Measurements from ENCODE around the gene ORC1.

Gene ORC1

DNA sequence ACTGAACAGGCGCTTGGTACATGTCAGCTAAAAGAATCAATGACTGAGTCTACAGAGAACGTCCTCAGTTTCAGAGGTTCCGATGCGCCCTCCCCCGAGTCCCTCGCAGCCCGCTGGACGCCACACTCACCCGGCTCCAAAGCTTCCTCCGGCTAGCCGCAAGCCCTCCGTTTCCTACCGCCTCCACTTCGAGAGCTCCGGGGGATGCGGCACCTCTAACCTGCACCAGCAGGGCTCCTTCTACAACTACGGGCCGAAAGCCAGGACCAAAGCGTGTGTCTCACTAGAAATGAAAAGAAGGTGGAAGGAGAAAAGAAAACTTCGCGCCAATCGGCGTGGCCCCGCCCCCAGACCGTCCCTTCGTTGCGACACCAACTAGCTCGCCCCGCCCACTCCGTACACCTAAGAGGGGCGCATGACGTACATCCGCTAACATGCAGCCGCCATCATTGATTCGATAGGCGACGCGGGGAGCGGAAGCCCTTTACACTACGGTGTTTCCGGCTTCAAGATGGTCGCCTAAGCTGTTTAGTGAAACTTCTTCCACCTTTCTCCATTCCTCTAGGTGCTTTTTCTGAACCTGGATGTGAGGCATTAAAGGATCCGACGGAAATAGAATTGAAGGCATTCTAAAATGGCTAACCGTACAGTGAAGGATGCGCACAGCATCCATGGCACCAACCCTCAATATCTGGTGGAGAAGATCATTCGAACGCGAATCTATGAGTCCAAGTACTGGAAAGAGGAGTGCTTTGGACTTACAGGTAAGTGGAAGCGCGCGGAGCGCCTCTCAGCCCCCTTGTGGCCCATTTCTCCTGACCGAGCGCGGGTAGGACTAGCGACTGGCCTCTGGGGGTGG lies at the start of gene ORC1, which contains the start of gene PRPF38A:
Gene ORC1 (minus strand): TSS at position 308 of the 859 bp plus-strand sequence. CDS start 2,200 bp downstream, outside the sequence.
Gene PRPF38A (plus strand): TSS at position 487 of the 859 bp plus-strand sequence. CDS start 148 bp downstream, at position 635.
- DNase-seq, result peak; percentile 97

DNA sequence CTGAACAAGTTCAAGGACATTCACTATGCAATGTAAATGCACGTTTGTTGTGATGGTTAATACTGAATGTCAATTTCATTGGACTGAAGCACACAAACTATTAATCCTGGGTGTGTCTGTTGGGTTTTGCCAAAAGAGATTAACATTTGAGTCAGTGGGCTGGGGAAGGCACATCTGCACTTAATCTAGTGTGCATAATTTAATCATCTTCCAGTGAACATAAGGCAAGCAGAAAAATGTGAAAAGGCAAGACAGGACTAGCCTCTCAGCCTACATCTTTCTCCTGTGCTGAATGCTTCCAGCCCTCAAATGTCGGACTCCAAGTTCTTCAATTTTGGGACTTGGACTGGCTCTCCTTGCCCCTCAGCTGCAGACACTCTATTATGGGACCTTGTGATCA lies 40.2 kb upstream of the ORC1 start:
- no peak for DNase-seq

DNA sequence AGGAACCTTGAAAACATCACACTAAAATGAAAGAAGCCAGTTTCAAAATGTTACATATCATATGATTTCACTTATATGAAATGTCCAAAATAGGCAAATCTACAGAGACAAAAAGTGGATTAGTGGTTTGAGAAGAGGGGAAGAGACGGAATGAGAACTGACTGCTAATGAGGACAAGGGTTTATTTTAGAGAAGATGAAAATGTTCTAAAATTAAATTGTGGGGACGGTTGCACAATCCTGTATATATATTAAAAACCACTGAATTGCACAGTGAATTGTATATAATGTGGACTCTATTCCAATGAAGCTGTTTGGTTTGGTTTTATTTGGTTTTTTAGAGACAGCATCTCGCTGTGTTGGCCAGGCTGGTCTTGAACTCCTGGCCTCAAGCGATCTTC lies 35.8 kb upstream of the ORC1 start:
- DNase-seq, result no peak

DNA sequence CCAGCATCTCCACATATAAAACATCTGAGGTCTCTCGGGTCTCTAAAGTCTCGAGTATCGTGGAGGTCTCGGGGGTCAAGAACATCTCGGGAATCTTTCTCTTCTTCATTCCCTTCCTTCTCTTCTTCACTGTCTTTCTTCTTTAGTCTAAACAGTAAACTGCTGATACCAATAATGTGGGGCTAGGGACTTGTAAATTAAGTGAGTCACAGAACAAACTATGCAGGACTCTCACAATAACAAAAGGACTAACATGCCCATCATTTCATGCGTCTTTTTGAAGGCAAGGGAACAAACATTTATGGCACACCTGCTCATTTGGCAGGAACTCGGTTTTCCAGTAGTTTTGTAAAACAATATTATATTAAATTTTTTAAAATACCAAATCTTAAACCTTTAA lies 32.6 kb upstream of the ORC1 start:
- no peak for DNase-seq

DNA sequence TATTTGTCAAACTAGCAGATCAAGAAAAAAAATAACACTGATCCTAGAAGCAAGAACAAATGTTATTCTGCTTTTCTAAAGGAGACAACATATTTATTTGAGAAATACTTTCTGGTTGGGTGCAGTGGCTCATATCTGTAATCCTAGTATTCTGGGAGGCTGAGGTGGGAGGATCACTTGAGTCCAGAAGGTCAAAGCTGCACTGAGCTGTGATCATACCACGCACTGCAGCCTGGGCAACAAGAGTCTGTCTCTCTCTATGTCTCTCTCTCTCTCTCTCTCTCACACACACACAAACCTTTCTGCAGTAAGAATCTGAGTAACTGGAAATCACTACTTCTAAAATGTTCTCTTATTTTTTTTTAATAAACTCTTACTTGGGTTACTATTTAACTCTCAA lies 31.4 kb upstream of the ORC1 start:
- no peak for DNase-seq

DNA sequence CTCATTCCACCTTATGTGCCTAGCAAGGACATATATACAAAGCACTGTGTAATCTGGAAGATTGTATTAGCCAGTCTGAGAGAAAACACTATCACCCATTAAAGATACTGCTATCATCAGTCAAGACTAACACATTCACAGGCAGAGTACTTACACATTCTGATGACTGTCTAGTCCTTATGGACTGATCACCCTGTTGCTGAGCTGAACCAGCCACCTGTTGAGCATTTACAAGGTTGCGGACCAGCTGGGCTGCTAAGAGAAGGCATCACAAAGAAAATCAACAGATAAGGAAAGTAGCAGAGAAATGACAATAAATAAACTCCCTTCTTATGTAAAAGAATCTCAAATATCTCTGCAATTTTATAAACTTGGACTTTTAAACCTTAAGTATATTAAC lies 31.0 kb upstream of the ORC1 start:
- DNase-seq, result no peak

DNA sequence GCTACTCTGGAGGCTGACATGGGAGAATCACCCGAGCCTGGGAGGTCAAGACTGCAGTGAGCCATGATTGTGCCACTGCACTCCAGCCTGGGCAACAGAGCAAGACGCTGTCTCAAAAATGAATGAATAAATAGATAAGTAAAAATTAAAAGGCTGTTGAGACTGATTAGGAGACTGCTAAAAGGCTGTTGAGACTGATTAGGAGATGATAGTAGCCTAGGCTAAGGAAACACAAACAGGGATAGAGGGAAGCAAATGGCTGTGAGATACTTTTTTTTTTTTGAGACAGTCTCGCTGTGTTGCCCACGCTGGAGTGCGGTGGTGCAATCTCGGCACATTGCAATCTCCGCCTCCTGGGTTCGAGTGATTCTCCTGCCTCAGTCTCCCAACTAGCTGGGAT lies 28.6 kb upstream of the ORC1 start:
- no peak for DNase-seq

DNA sequence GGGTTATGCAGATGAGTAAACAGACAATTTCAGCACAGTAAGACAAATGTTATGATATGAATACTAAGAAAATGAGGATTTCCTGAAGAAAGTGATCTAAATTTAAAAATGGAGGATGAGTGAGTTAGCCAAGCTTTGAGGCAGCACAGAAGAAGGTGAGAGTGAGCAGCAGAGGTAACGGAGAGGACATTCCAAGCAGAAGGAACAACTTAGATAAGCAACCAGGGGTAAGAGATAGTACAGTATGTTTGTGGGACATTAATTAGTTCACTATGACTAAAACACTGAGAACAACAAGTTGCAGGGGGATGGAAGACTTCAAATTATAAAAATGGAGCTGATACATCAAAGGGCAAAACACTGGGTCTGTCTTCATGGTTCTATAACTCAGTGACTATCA lies 22.9 kb upstream of the ORC1 start:
- DNase-seq, result no peak

DNA sequence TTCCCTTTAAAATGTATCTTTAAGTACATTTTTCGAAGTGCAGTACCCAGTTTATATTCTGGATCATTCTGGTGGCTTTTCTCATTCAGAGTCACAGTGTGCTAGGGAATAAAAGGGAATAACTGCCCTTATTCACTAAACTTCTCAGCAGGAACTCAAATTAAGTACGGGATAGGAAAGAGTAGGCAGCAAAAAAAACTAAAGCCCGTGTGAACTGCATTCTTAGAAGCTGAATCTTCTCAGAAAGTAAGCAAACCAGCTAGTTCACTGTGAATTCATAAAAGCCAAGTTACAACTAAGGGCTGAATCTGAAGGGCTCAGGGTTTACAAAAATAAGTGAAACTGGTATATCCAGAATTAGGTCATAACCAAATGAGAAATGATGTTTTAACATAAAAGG lies 22.1 kb upstream of the ORC1 start:
- DNase-seq, result no peak

DNA sequence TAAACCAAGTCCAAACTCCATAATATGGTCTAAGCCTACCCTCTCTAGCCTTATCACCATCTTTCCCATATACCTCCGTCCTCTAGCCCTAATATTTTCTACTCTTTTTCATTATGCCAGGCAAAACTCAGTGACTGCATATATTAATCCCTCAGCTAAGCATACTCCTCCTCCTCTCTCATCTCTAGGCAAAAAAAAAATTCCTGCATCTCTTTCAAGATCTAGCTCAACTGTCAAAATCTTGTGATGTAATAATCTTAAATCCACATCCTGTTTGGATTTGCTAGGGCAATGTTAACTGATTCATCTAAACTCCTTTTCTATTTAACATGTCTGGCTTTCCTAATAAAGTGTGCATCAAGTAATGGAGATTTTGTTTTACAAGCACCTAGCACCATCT lies 20.6 kb upstream of the ORC1 start:
- no peak for DNase-seq

DNA sequence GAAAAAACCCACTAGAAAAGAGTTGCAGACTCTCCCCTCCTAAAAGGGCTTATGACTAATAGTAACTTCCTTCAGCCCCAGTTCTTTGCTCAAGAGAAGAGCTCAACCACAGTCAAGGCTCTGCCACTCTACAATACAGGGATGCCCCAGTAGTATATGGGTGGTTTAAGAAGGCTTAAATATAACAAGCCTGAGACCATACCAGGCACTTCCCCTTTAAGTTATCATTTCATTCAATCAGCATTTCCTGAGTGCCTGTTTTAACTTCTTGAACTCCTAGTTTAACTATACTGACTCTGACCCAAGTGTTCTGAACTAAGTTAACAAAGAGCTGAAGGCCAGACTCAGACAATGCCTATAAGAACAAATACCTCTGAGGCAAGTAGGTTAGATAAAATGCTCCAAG lies 20.0 kb upstream of the ORC1 start:
- DNase-seq, result peak; percentile 42

DNA sequence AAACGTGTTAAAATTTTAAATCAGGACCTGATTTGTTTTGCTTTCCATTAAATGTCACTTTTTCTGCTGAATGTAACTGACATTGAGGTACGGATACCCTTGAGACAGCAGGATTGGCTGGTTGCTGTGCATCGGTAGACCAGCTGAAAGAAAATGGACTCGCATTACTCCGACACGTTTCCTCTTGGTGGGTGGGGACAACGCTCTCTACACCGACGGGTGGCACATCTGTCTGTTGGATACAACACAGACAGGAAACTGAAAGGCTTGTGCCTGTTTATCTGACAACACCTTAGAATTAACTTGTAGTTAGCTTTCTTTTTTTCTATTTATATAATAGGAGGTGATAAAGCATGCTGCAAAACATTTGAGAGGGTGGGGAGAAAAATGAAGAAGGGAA lies 19.5 kb upstream of the ORC1 start:
- no peak for DNase-seq

DNA sequence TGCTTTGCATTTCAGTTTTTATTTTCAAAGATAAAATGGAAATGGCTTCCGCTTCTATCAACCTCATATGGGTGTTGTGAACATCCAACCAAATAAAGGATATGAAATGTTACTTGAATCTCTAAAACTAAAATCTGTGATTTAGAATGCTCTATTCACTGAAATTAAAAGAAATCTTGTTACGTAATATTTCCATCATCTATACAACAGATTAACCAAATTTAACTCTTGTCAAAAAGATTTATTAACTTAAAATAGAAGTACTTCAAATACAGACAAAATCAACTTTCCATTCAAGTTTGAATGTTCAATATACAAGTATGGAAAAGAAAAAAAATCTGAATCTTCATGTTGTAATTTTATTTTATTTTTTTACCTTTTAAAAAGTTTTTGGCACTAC lies 18.8 kb upstream of the ORC1 start:
- DNase-seq, result no peak

DNA sequence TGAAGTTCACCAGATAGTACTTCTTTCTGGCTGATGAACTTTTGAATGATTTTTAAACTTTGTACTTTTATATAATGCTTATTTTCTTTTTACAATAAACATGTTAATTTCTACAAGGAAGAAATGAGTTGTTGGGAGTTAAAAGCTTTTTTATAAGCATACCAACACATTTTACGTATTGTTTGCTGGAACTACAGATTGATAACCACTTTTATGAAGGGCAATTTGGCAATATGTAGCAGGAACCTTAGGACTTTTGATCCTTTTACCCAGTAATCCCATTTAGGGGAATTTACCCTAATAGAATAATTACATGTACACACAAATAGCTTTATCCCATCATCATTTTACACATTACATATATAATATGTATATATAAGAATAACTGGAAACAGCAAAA lies 16.5 kb upstream of the ORC1 start:
- no peak for DNase-seq

DNA sequence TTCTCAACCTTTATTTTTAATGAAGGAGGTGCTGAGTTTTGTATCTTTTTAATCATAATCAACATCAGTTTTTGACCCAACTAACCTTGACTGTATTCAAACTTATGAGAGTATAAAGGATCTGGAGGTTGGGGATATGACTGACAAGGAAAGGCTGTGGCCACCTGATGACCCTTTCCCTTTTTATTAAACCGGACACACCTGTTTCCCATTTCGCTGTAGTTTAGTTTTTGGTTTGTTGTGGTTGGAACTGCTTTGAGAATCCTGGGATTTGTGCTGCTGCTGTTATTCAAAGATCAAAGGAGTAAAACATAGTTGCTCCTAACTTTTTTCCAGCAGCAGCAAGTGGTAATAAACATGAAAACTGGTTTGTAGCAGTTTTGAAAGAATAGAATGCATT lies 12.6 kb upstream of the ORC1 start:
- no peak for DNase-seq

DNA sequence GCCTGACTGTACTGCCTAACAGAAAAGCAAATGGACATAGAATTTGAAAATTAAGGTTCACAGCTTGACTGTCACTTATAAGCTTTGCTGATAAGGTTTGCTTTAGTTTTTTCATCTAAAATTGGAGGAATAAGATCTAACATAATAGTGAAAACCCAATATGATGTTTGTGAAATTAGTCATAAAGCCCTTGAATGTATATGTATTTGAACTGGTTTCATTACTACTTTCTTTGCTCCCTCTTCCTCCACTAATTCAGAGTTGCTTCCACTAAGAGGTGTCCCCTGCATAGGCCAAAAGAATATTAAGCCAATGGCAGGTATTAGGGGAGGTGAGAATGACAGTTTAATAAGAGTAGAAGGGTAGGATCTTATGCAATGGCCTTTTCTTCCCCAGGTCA lies 10.7 kb upstream of the ORC1 start:
- no peak for DNase-seq

DNA sequence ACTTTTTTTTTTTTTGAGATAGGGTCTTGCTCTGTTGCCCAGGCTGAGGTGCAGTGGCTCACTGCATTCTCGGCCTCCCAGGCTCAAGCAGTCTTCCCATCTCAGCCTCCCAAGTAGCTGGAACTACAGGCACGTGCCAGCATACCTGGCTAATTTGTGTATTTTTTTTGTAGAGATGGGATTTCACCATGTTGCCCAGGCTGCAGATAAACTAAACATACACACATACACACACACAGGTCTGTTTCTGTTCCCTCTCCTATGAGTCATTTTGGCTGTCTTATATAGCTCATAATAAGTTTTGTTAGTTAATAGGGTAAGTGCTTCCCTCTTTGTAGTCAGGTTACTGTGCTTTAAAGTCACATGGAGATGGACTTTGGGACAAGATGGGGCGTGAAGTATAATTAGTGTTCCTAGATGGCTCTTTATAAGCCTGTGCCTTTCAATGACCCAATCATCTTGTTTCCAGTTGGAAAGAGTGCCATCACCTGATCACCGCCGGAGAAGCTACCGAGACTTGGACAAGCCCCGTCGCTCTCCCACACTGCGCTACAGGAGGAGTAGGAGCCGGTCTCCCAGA lies 9.3 kb upstream of the ORC1 start:
- no peak for DNase-seq

DNA sequence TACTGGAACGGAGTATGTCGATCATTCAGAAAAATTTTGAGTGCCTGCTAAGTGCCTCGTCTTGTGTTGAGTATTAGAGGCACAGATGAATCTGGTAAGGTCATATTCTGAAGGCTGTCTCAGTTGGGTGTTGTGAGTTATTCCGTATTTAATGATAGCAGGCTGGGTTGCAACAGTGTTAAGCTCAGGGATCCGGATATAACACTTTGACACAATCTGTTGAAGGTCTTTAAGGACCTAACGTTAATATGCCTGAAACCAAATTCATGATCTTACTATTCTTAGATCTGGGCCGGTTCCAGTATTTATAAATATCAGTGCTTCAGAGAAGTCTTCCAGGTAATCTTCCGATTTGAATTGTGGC lies 734 bp upstream of the ORC1 start:
- DNase-seq, result no peak

DNA sequence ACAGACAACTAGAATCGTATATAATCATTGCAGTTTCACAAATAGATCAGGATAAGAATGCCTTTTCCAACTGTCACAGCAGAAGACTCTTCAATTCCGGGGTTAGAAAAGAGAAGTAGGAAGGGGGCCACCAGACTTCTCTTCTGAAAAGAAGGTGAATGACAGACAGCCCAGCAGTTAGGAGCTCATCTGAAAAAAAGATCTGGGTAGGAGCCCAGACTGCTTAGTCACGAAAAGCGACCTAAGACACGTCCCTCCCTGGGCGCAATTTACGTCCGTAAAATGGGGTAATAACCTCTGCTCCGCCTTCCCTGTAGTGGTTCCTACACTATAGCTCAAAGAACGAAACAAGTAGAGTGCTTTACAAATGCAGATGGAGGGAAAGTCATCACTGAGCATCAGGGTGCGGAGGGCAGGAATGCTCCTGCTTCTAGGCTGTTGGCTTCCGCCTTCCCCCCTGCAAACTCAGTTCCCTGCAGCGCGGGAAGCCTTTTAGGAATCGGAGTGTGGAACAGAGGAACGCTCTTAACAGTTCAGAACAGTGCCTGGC lies 582 bp downstream of the ORC1 start:
- DNase-seq, result peak; percentile 81

DNA sequence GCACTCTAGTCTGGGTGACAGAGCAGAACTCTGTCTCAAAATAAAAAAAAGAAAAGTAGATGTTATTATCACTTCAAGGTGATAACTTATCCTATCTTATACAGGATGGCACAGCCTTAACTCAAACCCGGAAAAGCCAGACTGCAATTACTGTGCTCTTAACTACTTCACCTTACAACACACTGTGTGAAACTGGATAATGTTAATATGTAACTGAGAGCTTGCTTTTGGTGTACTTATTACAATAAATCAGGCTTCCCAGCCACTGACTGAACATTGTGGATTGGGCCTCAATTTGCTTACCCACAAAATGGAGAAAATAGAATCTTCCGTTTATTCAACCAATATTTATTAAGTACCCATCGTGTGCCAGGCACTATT lies 1.4 kb downstream of the ORC1 start:
- DNase-seq, result no peak

DNA sequence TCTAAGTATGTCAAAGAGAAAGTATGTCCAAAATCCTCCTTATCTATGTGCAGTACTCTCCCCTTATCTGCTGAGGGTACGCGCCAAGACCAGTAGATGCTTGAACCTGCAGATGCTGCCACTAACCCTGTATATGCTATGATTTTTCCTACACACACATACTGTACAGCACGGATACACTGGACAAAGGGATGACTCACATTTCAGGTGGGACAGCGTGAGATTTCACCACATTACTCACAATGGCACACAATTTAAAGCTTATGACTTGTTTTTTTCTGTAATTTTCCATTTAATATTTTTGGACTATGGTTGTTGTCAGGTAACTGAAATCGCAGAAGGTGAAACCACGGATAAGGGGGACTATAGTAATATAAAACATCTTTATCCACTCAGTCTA lies 4.1 kb downstream of the ORC1 start:
- no peak for DNase-seq

DNA sequence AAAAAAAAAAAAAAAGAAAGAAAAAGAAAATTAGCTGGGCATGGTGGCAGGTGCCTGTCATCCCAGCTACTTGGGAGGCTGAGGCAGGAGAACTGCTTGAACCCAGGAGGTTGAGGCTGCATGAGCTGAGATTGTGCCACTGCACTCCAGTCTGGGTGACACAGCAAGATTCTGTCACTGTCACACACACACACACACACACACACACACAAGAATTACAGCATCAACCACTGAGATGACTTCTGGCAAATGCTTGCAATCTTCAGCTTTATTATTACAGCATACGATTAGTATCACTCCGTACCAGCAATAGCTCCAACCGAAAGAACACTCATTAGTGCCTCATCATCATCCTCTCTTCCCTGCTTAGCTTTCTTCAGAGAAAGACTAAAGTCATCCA lies 4.6 kb downstream of the ORC1 start:
- no peak for DNase-seq

DNA sequence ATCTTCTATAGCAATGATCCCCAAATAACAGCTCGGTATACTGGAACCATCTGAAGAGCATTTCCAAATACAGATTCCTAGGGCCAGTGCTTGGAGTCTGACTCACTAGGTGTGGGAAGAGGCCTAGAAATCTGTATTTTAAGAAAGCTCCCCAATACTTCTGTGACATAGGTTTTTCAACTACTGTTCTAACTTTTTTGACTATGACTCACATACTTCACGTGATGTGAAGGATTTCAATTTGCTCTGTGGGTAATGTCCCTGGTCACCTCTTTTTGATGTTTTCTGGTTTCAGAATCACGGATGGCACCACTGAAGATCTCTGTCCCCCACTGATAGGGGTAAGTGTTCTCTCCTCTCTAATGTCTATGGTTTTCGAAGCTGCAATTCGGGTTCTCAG lies 11.0 kb downstream of the ORC1 start:
- DNase-seq, result no peak

DNA sequence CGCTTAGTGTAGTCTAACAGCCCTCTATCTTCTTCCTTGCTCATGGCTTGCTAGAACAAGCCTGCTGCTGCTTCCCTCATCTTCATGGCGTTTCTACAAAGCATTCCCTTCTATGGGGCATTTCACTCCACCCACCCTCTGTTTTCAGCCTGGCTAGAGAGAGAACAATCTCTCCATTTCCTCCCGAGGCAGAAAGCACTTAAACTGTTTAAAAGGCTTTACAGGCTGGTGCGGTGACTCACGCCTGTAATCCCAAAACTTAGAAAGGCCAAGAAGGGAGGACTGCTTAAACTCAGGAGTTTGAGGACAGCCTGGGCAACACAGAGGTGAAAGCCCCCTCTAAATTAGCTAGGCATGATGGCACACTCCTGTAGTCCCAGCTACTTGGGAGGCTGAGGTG lies 17.8 kb downstream of the ORC1 start:
- no peak for DNase-seq

DNA sequence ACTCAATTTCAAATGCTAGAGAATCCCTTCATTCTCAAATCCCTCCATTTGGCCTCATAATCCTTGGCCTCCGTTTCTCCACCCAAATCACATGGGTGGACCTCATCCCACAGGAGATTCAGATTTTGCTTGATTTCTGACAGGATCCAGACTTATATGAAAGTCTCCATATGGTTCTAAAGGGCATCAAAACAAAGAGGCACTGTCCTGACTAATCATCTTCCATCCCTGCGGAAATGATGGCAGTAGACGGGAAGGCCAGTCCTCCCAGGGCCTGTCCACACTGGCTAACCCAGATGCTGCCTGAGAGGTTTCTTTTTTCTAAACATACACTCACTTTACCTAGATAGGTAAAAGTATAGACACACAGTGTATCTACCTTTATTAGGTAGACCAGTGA lies 18.8 kb downstream of the ORC1 start:
- DNase-seq, result no peak

All from KG1 (cell line).